ENCODE results near the gene NEDD8.

Gene NEDD8

GRCh38 chr14:24211311-24211710, 20.9 kb downstream of the NEDD8 start:
- H3K36me3 ChIP-seq (ENCODE audit: insufficient read depth, low read length) = peaks cover 50% of the 10 kb centered on the region
- peak overlapping the region; percentile 92 for H3K4me2 ChIP-seq (ENCODE audit: insufficient read depth, low read length)
- no peak for ATAC-seq (ENCODE audit: insufficient read depth, low read depth)
- no peaks in the 10 kb centered on the region for H3K27me3 ChIP-seq (ENCODE audit: insufficient read depth, low read length, poor library complexity)
- H3K9ac ChIP-seq (ENCODE audit: low read depth, low read length) = no peak overlapping the region
- H3K4me3 ChIP-seq (ENCODE audit: low read depth in 1 of 2, low read length in 2 of 2) = no peak overlapping the region
- no peak for DNase-seq
- peaks cover 43% of the 10 kb centered on the region for H3K79me2 ChIP-seq (ENCODE audit: insufficient read depth, low read length)
- TF ChIP-seq EZH2 (IDR thresholded peaks at IDR 0.05; ENCODE audit: borderline replicate concordance, low read depth, low read length, severe bottlenecking) (no peak), CTCF (IDR thresholded peaks at IDR 0.05; ENCODE audit: borderline replicate concordance, extremely low read depth, low read length, poor library complexity, severe bottlenecking) (no peak)
- H4K20me1 ChIP-seq (ENCODE audit: insufficient read depth, low read length) = no peaks in the 10 kb centered on the region
- no peak overlapping the region for H2AFZ ChIP-seq (ENCODE audit: low read depth, low read length)
- H3K27ac ChIP-seq (ENCODE audit: low read length) = no peak overlapping the region
- H3K9me3 ChIP-seq (ENCODE audit: insufficient read depth, low read length, severe bottlenecking) = no peaks in the 10 kb centered on the region
- peaks cover 39% of the 10 kb centered on the region for H3K4me1 ChIP-seq (ENCODE audit: insufficient read depth, low read length)

- no peaks in the 10 kb centered on the region for H4K20me1 ChIP-seq (ENCODE audit: insufficient read depth, low read length)
- peaks cover 78% of the 10 kb centered on the region for H3K36me3 ChIP-seq (ENCODE audit: insufficient read depth, low read length)
- DNase-seq (no peak), ATAC-seq (ENCODE audit: insufficient read depth, low read depth) (no peak)
- no peak overlapping the region for H3K4me3 ChIP-seq (ENCODE audit: low read depth in 1 of 2, low read length in 2 of 2)
- H3K79me2 ChIP-seq (ENCODE audit: insufficient read depth, low read length) = peaks cover 22% of the 10 kb centered on the region
- TF ChIP-seq CTCF (IDR thresholded peaks at IDR 0.05; ENCODE audit: borderline replicate concordance, extremely low read depth, low read length, poor library complexity, severe bottlenecking) (no peak), EZH2 (IDR thresholded peaks at IDR 0.05; ENCODE audit: borderline replicate concordance, low read depth, low read length, severe bottlenecking) (no peak)
- H3K9me3 ChIP-seq (ENCODE audit: insufficient read depth, low read length, severe bottlenecking) = peaks cover 3% of the 10 kb centered on the region
- no peak overlapping the region for H3K27ac ChIP-seq (ENCODE audit: low read length)
- H3K27me3 ChIP-seq (ENCODE audit: insufficient read depth, low read length, poor library complexity) = no peaks in the 10 kb centered on the region
- H3K4me1 ChIP-seq (ENCODE audit: insufficient read depth, low read length) = peaks cover 14% of the 10 kb centered on the region
- H2AFZ ChIP-seq (ENCODE audit: low read depth, low read length) = no peak overlapping the region
- no peak overlapping the region for H3K4me2 ChIP-seq (ENCODE audit: insufficient read depth, low read length)
- H3K9ac ChIP-seq (ENCODE audit: low read depth, low read length) = no peak overlapping the region
Measured at GRCh38 chr14:24207625-24208024, 24.5 kb downstream of the NEDD8 start.

GRCh38 chr14:24207104-24207551, 25.0 kb downstream of the NEDD8 start:
- Histone ChIP-seq H4K20me1 (ENCODE audit: insufficient read depth, low read length) (no peaks in the 10 kb centered on the region), H3K27me3 (ENCODE audit: insufficient read depth, low read length, poor library complexity) (no peaks in the 10 kb centered on the region), H3K79me2 (ENCODE audit: insufficient read depth, low read length) (peaks cover 18% of the 10 kb centered on the region), H3K27ac (ENCODE audit: low read length) (no peak overlapping the region), H3K36me3 (ENCODE audit: insufficient read depth, low read length) (peaks cover 78% of the 10 kb centered on the region), H2AFZ (ENCODE audit: low read depth, low read length) (no peak overlapping the region), H3K4me2 (ENCODE audit: insufficient read depth, low read length) (no peak overlapping the region), H3K9ac (ENCODE audit: low read depth, low read length) (no peak overlapping the region), H3K4me3 (ENCODE audit: low read depth in 1 of 2, low read length in 2 of 2) (no peak overlapping the region), H3K4me1 (ENCODE audit: insufficient read depth, low read length) (peaks cover 11% of the 10 kb centered on the region), H3K9me3 (ENCODE audit: insufficient read depth, low read length, severe bottlenecking) (peaks cover 3% of the 10 kb centered on the region)
- TF ChIP-seq EZH2 (IDR thresholded peaks at IDR 0.05; ENCODE audit: borderline replicate concordance, low read depth, low read length, severe bottlenecking) (no peak), CTCF (IDR thresholded peaks at IDR 0.05; ENCODE audit: borderline replicate concordance, extremely low read depth, low read length, poor library complexity, severe bottlenecking) (no peak)
- DNase-seq (no peak), ATAC-seq (ENCODE audit: insufficient read depth, low read depth) (no peak)
